DMS53 treated with DMSO at 0.1 percent for 48 hours (cell line): ENCODE results near the gene PTF1A.
A peak's percentile ranks its signal among the peaks of the same experiment; 100 is the strongest.

Source experiments
- DNase-seq: peaks from one replicate; lab custom pipeline; 2025; ENCODE audit not compliant: unreplicated experiment; lab: John Stamatoyannopoulos, UW

PTF1A gene

GRCh38 chr10:23191764-23192711 is at the start of gene PTF1A:
Gene PTF1A, plus strand, starts transcription at chr10:23192312. Its CDS starts 219 bp downstream, at chr10:23192531.
- peak; percentile 79 for DNase-seq

DNA sequence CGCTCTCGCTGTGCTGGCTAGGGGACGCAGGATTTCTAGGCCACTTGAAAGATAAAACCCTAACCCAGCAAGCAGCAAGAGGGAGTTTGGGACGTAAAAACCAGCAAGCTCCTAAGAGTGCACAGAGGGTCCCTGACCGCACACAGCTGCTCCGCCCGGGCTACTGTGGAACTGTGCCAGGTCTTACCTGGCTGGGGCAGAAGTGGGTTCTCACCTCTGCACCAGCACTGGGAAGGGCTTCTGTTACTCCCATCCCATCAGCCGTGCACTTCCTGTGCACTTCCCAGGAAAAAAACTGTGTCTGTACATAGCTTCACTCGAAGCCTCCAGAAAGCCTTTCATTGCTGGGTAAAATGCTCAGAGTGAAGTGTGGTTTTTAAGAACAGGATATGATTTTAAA is 45.9 kb upstream of the PTF1A start:
- no peak for DNase-seq

DNA sequence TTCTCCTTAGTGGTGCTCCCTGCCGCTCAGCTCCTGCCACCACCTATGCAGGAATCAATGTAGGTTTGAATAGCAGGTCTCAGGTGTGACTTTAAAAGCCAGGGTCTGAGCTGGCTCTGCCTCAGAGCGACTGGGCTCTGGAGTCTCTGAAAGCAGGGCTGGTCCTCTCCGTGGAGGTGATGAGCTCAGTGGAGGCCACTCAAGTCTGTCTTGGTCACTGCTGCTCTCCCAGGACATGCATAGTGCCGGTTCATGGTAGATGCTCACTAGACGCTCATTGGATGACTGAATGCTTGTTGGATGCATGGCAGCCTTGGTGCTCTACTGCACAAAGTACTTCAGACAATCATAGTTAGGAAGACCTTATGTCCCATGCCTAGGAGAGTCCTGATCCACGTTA is 45.1 kb upstream of the PTF1A start:
- no peak for DNase-seq

- no peak for DNase-seq
Observed at GRCh38 chr10:23148214-23148613, 43.9 kb upstream of the PTF1A start.

DNA sequence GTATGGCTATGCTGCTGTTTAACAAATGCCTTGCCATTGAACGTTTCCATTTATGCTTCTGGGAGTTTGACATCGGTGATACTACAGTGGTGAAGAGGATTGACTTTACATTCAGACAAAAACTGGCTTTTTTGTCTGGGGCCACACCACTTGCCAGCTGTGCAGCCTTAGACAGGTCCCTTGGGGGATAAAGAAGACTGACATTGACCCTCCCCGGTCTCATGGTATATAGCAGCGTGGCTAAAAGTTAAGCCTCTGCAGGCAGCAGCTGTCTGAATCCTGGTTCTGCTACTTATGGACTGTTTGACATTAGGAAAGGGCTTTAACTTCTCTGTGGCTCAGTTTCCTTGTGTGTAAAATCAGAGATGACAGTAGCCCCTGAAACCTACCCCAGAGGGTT is 42.0 kb upstream of the PTF1A start:
- no peak for DNase-seq

GRCh38 chr10:23150610-23151009 is 41.5 kb upstream of the PTF1A start:
- DNase-seq = no peak

DNA sequence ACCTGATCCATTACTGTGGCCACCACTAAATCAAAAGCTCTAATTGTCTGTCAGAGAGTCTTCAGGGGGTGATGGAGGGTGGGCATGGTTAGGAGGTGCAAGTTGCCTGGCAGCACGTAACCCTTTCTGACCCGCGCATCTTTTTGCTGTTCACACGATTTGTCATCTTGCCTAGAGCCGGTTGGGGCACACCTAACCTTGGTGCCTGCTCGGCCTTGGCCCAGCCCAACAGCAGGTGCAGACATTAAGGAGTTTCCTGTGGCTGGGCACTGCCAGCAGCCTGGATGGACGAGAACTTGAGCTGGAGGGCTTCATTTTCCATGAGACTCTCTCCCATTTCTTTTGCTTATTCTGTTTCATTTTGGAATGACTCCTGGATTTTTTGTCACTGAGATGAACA is 41.0 kb upstream of the PTF1A start:
- no peak for DNase-seq

- DNase-seq = no peak
Observed at GRCh38 chr10:23155169-23155568, 36.9 kb upstream of the PTF1A start.

DNA sequence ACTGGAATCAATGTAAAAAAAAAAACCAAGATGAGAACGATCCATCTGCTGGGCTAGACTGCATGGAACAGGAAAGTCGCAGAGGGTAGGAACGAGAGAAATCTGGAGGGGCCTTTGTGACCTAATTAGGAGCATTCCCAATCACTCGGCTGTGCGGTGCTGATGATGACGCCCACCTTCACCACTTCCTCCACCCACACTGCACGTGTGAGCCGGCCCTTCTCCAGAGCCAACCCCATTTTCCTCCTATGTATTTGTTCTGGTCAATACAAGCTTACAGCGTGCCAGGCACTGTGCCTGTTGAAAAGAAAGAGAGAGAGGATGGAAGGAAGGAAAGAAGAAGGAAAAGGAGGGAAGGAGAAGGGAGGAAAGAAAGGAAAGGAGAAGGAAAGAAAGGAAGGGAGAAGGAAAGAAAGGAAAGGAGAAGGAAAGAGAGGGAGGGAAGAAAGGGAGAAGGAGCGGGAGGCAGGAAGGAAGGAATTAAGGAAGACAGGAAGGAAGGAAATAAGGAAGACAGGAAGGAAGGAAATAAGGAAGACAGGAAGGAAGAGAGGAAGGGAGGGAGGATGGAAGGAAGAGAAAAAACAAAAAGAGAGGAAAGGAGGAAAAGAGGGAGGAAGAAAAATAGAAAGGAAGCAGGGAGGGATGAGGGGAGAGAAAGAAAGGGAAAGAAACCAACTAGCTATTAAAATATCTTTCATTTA is 35.5 kb upstream of the PTF1A start:
- DNase-seq = no peak

DNA sequence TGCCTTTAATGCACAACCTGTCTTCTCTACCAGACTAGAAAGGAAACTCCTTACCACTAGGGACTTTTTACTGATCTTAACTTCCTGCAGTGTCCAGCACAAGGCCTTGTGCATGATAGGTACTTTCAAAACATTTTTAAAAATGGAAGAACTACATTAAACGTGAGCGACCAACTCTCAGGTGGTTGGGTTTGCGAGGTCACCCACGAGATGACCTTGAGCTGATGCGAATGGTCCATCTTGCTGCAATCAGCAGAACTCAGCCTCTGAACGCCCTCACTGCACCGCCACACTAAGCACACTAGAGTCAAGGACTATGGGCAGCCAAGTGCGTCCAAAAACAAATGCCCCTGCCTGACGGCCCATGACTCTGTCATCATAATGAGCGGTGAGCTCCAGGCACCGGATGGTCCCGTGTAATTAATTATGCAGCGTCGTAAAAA is 34.9 kb upstream of the PTF1A start:
- no peak for DNase-seq

GRCh38 chr10:23157691-23158369 is 34.3 kb upstream of the PTF1A start:
- DNase-seq = peak; percentile 60

GRCh38 chr10:23158370-23158769 is 33.7 kb upstream of the PTF1A start:
- DNase-seq = peak; percentile 86

GRCh38 chr10:23171232-23171876 is 20.8 kb upstream of the PTF1A start:
- DNase-seq = no peak

- DNase-seq = no peak
Observed at GRCh38 chr10:23172429-23173213, 19.5 kb upstream of the PTF1A start.

DNA sequence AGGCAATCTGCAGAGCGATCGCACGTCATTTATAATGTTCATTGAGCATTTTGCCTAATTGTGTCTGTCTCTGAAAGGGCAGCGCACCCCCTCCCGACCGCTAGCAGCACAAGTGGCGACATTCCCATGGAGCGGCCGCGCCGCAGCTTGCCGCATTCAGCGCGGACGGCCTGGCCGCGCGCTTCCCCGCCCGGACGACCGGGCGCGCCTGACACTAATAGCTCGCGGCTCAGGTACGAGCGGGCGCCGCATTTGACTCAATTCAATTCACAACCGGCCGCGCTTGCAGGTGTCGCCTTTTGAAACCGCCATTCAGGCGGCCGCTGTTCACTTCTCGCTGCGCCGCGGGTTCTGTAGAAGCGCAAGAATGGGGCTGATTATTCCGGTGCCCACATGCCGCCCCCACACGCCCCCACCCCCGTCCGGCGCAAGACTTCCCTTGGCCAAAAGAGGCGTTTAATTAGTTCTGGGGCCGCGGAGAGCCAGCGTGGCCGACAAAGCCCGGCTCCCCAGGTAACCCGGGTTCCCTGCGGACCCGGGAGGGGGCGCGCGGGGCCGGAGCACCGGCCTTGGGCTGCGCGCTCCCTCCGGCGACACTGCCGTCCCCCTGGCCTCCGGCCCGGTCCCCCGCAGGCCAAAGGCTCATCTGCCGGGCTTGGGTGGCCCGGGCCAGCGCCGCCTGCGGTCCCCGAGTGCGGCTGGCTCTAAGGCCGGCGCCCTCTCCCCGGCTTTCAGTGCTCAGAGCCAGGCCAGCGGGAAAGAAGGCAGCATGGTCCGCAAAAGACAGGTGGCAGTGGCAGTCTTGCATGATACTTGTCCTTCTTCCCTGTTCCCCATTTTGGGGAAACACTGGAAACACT is 18.7 kb upstream of the PTF1A start:
- peak; percentile 73 for DNase-seq

- DNase-seq = peak; percentile 68
Observed at GRCh38 chr10:23174074-23174976, 17.8 kb upstream of the PTF1A start.

GRCh38 chr10:23174977-23175512 is 17.1 kb upstream of the PTF1A start:
- peak; percentile 63 for DNase-seq

- no peak for DNase-seq
Observed at GRCh38 chr10:23186178-23186577, 5.9 kb upstream of the PTF1A start.
